GM10266 (cell line): ENCODE measurements around the gene LOXL4.

Experiments
- DNase-seq: peaks from one replicate; pipeline ENCODE4 v3.0.0; 2012; ENCODE audit errors: extremely low spot score
- CTCF ChIP-seq: IDR thresholded peaks from 2 replicates; pipeline ENCODE4 v1.5.1; 2012; ENCODE audit warnings: mild to moderate bottlenecking, low read depth; ENCODE audit not compliant: control insufficient read depth, insufficient read depth; ENCODE audit errors: missing control alignments

LOXL4 gene

DNA sequence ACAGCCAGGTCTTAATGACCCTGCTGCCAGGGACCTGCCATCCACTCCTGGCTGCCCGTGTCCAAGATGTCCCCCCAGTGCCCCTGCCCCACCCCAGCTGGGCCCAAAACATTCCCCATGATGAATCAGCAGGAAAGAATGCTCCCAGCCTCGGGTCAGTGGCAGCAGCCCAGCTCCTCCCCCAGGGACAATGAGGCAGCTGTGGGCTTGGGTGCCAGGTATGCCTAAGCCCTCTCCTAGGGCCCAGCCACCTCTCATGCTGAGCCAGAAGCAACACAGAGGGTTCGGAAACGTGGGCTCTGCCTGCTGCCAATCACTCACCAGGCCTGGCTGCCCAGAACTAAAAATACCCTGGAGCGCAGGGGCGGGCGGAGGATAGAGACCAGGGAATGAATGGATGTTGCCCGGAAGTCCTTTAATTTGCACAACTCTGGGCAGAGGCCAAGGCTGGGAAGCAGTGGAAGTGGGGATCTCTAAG lies 1.5 kb upstream of the LOXL4 start:
- no peak for DNase-seq
- TF ChIP-seq CTCF, result no peak

DNA sequence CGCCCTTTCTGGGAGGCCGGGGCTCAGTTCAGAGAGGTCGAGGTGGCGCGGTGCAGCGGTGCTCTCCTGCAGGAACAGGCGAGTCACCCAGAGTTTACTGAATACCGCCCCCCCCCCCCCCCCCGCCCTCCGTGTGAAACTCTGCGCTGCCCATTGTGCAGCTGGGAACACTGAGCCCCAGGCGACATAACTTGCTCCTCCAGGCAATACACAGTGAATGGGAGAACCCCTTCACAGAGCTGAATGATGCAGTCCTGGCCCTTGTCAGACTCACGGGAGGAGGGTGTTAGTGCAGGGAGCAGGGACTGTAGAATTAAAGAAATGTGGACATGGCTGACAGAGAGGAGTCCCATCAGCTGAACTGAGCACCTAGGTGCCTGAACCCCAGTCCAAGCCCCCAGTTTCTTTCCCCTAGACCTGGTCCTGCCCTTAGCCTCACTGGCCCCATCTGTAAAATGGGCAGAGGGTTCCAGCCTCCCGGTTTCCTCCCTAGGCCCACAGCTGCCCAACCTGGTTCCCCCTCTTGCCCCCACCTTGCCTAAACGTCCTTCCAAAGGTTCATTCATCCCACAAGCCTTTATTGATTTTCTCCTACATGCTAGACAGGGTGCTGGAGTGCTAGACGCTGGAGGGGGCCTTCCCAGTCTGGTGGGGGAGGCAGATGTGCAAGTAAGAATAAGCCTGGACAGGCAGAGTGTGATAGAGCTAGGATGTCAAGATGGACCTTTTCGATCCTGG lies 869 bp upstream of the LOXL4 start:
- no peak for TF ChIP-seq CTCF
- peak; percentile 60 for DNase-seq

GRCh38 chr10:98267069-98267893 lies 713 bp downstream of the LOXL4 start:
- no peak for DNase-seq
- no peak for TF ChIP-seq CTCF

DNA sequence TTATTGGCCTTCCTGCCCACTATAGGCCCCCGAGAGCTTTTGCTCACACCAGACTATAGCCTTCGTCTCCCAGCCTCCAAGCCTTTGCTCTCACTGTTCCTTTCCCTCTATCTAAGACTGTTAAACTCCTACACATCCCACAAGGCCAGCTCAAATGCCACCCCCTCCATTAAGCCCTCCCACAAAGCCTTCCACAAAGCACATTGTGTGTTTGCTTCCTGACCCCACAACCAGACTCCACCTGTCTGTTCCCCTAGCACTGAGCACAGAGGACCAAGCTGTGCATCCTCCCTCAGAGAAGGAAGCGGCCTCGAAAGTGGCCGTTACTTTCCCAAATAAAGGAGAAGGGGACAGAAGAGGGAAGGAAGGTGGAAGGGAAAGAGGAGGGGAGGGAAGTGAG lies 1.3 kb downstream of the LOXL4 start:
- no peak for TF ChIP-seq CTCF
- no peak for DNase-seq

DNA sequence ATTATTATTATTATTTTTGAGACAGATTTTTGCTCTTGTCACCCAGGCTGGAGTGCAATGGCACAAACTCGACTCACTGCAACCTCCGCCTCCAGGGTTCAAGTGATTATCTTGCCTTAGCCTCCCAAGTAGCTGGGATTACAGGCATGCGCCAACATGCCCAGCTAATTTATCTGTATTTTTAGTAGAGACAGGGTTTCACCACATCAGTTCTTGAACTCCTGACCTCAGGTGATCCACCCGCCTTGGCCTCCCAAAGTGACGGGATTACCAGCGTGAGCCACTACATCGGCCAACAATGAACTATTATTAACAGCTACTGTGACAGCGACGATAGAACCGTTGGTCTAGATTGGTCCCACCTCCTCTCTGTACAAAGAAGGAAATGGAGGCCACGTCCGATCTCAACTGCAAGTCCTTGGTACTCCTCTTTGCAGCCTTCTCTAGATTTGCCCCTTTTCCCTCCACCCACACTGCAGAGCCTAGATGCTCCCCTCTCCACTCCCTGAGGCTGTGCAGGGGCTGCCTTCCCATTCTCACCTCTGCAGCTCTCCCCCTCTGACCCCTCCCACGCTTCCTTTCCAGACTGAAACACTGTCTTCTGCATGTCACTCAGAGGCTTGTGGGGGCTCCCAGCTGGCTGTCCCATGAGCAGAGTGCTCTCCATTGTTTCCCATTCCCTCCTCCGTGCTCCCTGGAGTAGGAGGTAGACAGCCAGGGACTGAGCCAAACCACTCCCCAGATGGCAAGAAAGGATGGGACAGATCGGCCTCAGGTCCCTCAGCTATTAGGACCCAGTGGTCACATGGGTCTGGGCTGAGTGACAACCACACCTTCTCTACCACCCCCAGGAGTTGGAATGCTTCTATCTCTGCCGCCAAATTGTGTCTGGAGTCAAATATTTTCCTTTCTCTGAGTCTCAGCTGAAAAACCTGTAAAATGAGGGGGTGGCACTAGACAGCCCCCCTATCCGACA lies 2.3 kb downstream of the LOXL4 start:
- TF ChIP-seq CTCF, result no peak
- no peak for DNase-seq

DNA sequence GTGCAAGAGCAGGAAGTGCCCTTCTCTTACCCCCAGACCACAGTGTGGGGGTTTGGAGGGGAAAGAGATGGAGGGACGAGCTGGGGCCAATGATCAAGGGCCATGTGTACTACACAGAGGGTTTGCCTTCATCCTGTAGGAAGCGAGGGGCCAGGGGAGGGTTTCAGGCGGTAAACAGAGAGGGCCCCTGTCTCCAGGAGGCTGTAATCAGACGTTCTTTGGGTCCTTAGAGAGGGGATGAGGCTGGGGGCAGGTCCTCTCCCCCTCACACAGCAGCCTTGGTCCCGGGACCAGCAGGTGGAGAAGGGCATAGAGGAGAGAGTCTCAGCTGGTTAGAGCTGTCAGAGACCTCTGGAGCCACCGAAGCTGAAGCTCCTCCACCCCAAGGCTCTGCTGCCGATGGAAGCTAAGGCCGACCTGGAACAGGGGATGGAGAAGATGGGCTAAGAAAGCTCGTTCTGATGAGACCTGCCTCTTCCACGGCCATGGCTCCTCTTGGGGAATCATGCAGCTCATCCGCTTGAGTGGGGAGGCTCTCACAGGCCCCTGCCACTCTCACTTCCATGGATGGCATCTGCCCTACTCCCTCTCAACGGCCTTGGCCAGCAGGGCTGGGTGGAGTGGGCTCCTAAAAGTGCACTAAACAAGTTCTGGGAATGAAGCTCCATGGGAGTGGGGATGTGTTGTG lies 3.5 kb downstream of the LOXL4 start:
- no peak for DNase-seq
- no peak for TF ChIP-seq CTCF
